ENCODE measurements around the gene BCAN. TPM values are rescaled to one million over a fixed set of nuclear protein-coding genes. Genes with fewer than 3 reads are reported as not detected.

The BCAN gene
- total RNA-seq, 4 donors from 2014 or later, result 0.50 to 5.0 (median 1.9) TPM; not detected in 1

GRCh38 chr1:156670359-156670758 is 28.4 kb downstream of the BCAN start:
- no peak for ATAC-seq
- WGBS, 2 donors (ENCODE audit: low coverage in 1 of 2), result 85 to 100% methylated on average over 2 of the region's 6 CpGs
- TF ChIP-seq CTCF (IDR thresholded peaks at IDR 0.05), result no peak
- TF ChIP-seq POLR2AphosphoS5 (IDR thresholded peaks at IDR 0.05), result no peak
- TF ChIP-seq POLR2A (IDR thresholded peaks at IDR 0.05), result no peak
- TF ChIP-seq EP300 (IDR thresholded peaks at IDR 0.05), result no peak
- no peak overlapping the region for H3K4me3 ChIP-seq
- peaks cover 0 to 21% of the 10 kb centered on the region in 2 donors for H3K36me3 ChIP-seq
- H3K27me3 ChIP-seq, result peaks cover 9% of the 10 kb centered on the region
- H3K27ac ChIP-seq, result peak overlapping the region in 3 of 4 donors; percentile 81 to 87 (median 84)
- no peaks in the 10 kb centered on the region for H3K9me3 ChIP-seq
- H3K4me1 ChIP-seq, result peaks cover 0 to 81% (median 47%) of the 10 kb centered on the region in 3 donors

GRCh38 chr1:156670791-156671190 is 28.9 kb downstream of the BCAN start:
- Histone ChIP-seq H3K9me3 (no peaks in the 10 kb centered on the region), H3K36me3 (peaks cover 0 to 21% of the 10 kb centered on the region in 2 donors), H3K27me3 (peaks cover 11% of the 10 kb centered on the region), H3K4me1 (peaks cover 0 to 81% (median 43%) of the 10 kb centered on the region in 3 donors), H3K27ac (peak overlapping the region in 3 of 4 donors; percentile 81 to 87 (median 84)), H3K4me3 (no peak overlapping the region)
- 50 to 100% methylated on average over 1 to 2 of the region's 4 CpGs for WGBS, 2 donors (ENCODE audit: low coverage in 1 of 2)
- TF ChIP-seq POLR2AphosphoS5 (IDR thresholded peaks at IDR 0.05) (no peak), POLR2A (IDR thresholded peaks at IDR 0.05) (no peak), EP300 (IDR thresholded peaks at IDR 0.05) (no peak), CTCF (IDR thresholded peaks at IDR 0.05) (no peak)
- no peak for ATAC-seq

GRCh38 chr1:156671804-156672203 is 29.9 kb downstream of the BCAN start:
- Histone ChIP-seq H3K27me3 (peaks cover 21% of the 10 kb centered on the region), H3K4me1 (peaks cover 0 to 81% (median 43%) of the 10 kb centered on the region in 3 donors), H3K27ac (no peak overlapping the region), H3K36me3 (peaks cover 0 to 21% of the 10 kb centered on the region in 2 donors), H3K9me3 (no peaks in the 10 kb centered on the region), H3K4me3 (no peak overlapping the region)
- TF ChIP-seq CTCF (IDR thresholded peaks at IDR 0.05) (no peak), POLR2AphosphoS5 (IDR thresholded peaks at IDR 0.05) (no peak), EP300 (IDR thresholded peaks at IDR 0.05) (no peak), POLR2A (IDR thresholded peaks at IDR 0.05) (no peak)
- WGBS, 2 donors (ENCODE audit: low coverage in 1 of 2), result 90 to 100% methylated on average over 2 of the region's 2 CpGs
- ATAC-seq, result no peak

GRCh38 chr1:156673387-156674121 is 31.6 kb downstream of the BCAN start:
- WGBS, 2 donors (ENCODE audit: low coverage in 1 of 2), result 8% methylated on average over 2 of the region's 8 CpGs; no CpG with 5 or more reads in 1 of the 2 donors
- Histone ChIP-seq H3K4me3 (no peak overlapping the region), H3K27me3 (peaks cover 34% of the 10 kb centered on the region), H3K9me3 (no peaks in the 10 kb centered on the region), H3K27ac (peak overlapping the region in 3 of 4 donors; percentile 33 to 85 (median 83)), H3K4me1 (peaks cover 0 to 80% (median 29%) of the 10 kb centered on the region in 3 donors), H3K36me3 (peaks cover 0 to 21% of the 10 kb centered on the region in 2 donors)
- TF ChIP-seq CTCF (IDR thresholded peaks at IDR 0.05) (no peak), POLR2AphosphoS5 (IDR thresholded peaks at IDR 0.05) (no peak), POLR2A (IDR thresholded peaks at IDR 0.05) (no peak), EP300 (IDR thresholded peaks at IDR 0.05) (no peak)
- ATAC-seq, result no peak

Data from gastroesophageal sphincter (tissue), 4 donors.